Right ventricle myocardium superior (tissue), 1 donor: ENCODE data around the gene PEAK3. TPM values are rescaled to one million over a fixed set of nuclear protein-coding genes. Genes with fewer than 3 reads are reported as not detected.
A peak's percentile ranks its signal among the peaks of the same experiment; 100 is the strongest.
"Not testable (repeated sequence)": the region's sequence is repeated elsewhere in the genome, so short reads cannot be mapped to it uniquely, and the experiment has no call there.

Source experiments
- ATAC-seq: fragments of 200-7000 bp; cut with Tn5 transposase; one replicate; pipeline ENCODE4 v1.9.1; 2020; ENCODE audit warnings: mild to moderate bottlenecking; ENCODE audit not compliant: poor library complexity
- DNase-seq: peaks from one replicate; pipeline ENCODE4 v3.0.0-alpha.2; 2020
- intact Hi-C: fragments of 100-400 bp; cut with DNase I; formaldehyde crosslinking; loops from one replicate; pipeline ENCODE4 v1.11.2; 2022
- total RNA-seq: library from RNA; stranded (reverse); fragmentation: NEBNext Ultra II Directional; extraction: Animal tissue kit (Norgen Biotek cat#: 25700); gene quantifications from one replicate; pipeline ENCODE4 v1.2.1, GENCODE V29; 2021
- donor health status: DM: no; HTN: yes; CAD: no; lungs with severe emphysema.

The PEAK3 gene
- total RNA-seq, 1 donor from 2014 or later, result 0.70 TPM

DNA sequence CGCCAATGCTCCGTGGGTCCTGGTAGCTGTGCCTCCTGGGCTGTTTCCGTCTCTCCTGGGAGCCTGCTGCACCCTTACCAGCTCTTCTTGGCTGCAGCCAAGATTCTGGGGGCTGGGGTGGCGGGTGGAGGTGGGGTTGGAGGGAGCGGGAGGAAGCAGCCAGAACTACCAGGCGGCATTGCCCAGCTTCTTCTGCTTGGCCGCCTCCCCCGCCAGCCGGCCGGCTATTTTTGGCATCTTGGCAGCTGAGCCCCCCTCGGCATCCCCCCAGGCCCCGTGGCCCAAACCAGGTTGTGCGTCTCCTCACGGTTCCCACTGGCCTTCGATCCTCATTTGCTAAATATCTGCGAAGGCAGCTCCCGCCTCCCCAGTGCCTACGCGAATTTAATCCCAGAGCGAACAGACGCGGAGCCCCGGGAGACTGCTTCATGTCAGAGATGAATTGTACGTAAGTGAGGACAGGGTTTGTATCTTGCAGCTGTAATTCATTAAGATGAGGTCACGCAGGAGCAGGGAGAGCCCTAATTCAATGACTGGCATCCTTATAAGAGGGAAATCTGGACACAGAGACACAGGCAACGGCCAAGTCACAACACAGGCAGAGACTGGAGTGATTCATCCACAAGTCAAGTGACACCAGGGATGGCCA, 12.8 kb upstream of the PEAK3 start:
- intact Hi-C loops, result no loop called here
- ATAC-seq (peak; percentile 80), DNase-seq (peak; percentile 55)

DNA sequence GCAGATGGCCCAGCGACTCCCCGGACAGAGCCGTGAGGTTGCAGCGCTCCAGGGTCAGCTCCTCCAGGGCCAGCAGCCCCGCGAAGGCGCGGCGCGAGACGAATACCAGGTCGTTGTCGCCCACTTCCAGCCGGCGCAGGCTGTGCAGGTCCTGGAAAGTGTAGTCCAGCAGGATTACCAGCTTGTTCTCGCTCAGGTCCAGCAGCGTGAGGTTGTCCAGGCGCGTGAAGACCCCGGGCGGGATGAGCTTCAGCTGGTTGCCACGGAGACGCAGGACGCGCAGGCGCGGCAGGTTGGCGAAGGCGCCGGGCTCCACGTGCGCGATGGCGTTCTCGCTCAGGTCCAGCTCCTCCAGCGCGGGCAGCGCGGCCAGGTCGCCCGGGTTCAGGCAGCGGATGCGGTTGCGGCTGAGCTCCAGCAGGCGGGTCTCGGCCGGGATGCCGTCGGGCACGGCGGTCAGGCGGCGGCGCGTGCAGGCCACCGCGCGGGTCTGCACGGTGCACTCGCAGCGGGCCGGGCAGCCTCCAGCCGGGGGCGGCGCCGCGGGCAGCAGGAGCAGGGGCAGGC, 9.3 kb upstream of the PEAK3 start:
- DNase-seq, result no peak
- intact Hi-C loops, result no loop called here
- no peak for ATAC-seq

DNA sequence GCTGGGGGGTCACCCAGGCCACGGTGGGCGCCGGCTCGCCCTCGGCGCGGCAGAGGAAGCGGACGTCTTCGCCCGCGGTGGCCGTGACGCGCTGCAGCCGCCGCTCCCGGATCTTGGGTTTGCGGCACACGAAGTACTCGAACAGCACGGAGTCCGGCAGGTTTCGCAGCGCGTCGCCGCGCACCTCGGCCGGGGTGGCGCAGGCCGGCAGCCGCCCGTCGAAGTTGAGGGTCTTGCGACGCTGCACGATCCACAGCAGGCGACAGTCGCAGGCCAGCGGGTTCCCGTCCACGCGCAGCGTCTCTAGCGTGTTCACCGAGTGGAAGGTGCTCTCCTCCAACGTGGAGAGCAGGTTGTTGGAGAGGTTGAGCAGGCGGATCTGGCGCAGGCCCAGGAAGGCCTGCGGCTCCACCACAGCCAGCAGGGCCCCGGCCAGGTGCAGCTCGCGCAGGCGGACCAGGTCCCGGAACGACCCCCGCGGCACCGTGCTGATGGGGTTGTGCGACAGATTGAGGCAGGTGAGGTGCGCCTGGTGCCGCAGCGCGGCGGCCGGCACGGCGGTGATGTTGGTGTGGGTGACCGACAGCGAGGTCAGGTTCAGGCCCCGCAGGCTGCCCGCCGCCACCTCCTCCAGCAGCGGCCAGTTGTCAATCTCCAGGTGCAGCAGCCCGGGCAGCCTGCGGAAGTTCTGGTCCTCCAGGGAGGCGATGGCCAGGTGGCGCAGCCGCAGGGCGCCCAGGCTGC, 8.6 kb upstream of the PEAK3 start:
- no peak for DNase-seq
- ATAC-seq, result no peak

DNA sequence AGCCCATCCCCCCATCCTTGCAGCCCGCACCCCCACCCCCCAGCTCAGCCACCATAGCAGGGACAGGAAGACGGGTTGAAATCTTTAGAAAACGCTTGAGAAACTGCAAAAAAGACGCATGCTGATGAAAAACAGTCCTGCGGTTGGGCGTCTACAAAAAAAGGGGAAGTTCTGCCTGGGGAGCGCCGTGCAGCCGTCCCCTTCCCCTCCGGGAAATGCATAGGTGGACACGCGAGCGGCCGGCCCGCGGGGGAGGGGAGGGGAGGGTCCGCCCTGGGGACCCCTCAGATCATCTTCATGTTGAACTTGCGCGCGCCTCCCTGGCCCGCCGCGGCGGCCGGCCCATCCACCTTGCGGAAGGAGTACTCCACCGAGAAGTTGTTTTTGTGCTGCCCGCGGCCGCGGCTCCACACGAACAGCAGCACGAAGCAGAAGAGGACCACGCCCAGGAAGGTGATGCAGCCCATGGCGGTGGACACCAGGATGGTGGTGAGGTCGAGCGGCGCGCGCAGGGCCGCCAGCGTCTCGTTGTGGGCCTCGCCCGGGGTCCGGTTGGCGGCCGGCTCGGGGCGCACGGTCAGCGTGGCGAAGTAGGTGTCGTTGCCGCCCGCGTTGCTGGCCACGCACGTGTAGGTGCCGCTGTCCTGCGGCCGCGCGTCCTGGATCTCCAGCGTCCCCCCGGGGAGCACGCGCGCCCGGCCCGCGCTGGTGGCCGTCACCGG, 7.9 kb upstream of the PEAK3 start:
- ATAC-seq (peak; percentile 52), DNase-seq (peak; percentile 78)
- intact Hi-C loops, result no loop called here

More for the DNA sequence above, 8.6 kb upstream of the PEAK3 start:
- intact Hi-C loops, result no loop called here

DNA sequence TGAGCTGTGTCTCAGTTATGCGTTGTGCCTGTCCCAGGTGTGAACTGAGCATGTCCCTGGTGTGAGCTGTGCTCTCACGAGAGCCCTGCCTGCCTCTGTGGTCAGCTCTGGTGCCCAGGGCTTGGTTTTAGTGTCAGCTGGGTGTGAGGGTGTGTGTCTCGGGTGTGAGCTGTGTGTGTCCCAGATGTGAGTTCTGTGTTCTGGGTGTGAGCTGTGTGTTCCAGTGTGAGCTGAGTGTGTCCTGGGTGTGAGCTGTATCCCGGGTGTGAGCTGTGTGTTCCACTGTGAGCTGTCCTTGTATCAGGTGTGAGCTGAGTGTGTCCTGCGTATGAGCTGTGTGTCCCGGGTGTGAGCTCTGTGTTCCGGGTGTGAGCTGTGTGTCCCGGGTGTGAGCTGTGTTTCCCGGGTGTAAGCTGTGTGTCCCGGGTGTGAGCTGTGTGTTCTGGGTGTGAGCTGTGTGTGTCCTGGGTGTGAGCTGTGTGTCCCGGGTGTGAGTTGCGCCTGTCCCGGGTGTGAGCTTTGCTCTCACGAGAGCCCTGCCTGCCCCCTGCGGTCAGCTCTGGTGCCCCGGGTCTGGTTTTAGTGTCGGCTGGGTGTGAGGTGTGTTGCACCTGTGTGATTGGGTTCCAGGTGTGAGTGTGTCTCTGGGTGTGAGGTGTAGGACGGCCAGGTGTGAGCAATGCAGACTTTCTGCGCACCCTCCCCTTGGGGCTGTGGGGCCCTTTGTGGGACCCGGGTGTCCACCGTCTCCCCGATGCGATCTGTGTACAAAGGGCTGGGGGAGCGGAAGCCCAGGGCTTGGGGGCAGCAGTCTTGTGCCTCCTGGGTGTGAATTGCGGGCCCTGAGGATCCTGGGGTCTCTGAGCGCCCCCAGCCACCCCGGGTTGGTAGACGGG, 7.1 kb upstream of the PEAK3 start:
- DNase-seq, result no peak
- intact Hi-C loops, result no loop called here

DNA sequence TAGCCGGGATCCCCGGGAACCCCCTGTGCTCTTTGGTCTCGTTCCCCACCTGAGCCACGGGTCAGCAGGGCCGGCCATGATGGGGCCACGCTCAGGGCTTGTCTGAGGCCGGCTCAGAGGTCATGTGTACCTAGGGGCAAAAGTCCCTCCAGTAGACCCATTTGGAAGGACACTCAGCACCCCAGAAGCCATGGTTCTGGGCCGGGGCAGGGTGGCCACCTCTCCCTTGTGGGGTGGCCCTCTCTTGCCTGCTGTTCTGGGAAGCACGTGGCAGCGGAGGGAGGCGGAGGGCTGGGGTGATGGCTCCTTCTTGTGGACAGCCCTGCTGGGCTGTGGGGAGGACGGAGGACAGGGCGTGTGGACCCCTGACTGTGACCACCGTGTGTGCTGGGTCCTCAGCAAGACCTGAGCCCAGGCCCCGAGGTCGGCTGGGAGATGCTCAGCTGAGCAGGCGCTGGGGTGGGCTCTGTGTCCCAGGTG, 6.4 kb upstream of the PEAK3 start:
- DNase-seq, result no peak
- ATAC-seq, result no peak
- intact Hi-C loops, result no loop called here

More for the DNA sequence above, 7.1 kb upstream of the PEAK3 start:
- no peak for ATAC-seq

DNA sequence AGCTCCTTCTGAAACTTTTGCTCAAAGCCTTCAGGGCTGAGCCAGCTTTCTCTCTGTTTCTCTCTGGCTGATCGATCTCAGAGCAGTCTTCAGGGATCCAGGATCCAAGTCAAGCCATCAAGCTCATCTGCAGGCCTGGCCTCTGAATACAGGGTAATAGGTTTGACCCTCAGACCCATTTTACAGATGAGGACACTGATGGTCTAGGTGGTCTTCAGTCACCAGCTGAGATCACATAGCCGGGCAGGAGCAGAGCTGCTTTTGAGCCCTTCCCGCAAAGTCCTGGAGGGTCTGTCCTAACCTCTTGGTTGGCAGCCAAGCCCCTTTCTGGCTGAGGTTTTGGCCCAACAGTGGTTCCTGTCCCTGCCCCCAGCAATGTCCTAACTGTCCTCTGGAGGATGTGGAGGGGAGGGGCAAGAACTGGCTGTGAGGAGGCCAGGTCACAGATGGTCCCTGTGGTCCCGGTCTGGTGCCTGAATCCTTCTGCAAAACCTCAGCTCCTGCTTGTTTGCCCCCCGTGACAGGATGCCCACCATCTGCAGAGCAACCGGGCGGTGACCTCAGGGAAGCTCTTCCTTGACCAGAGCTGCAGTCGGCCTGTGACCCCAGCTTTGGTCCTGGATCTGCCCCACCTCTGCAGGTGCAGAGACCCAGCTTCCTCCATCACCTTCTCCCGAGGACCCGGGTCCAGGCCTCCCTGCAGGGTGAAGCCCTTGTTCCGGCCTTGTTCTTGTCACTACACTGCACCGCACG, 5.8 kb upstream of the PEAK3 start:
- ATAC-seq (no peak), DNase-seq (no peak)
- intact Hi-C loops, result no loop called here

DNA sequence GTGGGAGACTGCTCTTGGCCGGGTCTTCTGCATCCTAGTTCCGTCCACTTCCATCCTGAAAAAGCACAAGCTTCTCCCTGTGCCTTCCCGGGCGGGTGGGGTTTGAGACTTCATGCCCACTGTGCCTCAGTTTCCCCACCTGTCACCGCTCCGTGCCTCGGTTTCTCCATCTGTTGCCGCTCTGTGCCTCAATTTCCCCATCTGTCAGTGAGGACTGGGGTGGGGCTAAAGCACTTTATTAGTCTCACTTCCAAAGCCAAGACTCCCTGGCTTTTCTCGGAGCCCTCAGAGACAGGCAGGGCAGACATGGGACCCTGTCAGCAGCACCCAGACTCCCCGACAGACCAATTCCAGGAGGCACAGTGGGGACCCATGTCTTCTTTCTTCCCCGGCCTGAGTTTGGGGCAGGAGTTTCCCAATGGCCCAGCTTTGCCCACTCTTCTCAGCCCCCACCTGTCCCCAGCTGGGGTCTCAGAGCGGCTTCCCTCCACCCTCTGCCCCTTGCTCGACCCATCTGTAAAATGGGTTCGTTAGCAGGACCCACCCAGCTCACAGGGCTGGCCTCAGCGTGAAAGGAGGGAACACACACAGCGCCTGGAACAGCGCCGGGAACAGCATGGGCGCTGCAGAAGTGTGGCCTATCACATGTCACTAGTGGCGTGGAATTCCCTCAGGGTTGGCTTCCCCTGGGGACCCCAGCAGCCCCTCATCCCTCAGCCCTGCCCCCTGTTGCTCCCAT, 4.6 kb upstream of the PEAK3 start:
- intact Hi-C loops, result no loop called here
- ATAC-seq, result no peak
- no peak for DNase-seq

DNA sequence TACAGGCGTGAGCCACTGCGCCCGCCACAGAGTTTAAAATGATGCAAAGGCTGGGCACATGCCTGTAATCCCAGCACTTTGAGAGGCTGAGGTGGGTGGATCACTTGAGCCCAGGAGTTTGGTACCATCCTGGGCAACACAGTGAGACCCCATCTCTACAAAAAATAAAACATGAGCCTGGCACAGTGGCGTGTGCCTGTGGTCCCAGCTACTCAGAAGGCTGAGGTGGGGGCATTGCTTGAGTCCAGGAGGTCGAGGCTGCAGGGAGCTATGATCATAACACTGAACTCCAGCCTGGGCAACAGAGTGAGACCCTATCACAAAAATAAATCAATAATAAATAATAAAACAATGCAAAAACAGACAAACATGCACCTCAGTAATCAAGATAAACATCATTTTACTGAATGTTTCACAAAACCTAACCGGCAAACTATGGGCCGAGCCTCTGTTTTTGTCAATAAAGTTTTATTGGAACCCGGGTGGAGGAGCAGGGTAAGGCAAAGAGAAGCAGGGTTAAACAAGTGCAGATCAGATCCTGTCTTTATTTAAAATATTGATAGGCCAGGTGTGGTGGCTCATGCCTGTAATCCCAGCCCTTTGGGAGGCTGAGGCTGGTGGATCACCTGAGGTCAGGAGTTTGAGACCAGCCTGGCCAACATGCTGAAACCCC, 2.0 kb upstream of the PEAK3 start:
- no peak for ATAC-seq
- DNase-seq, result no peak
- intact Hi-C loops, result no loop called here

DNA sequence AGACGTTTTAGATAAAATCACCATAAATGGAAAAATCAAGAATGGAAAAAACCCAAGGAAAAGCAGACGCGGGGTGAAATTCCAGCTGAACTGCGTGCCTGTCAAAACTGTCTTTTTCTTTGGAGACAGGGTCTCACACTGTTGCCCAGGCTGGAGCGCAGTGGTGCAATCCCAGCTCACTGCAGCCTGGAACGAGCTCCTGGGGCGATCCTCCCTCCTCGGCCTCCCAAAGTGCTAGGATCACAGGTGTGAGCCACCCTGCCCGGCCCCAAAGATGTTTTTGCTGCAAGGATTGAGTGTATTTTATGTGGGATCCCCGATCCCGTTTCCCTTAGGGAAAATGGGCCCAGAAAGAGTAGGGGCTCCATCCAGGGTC, 875 bp upstream of the PEAK3 start:
- DNase-seq (no peak), ATAC-seq (no peak)
- intact Hi-C loops, result no loop called here

DNA sequence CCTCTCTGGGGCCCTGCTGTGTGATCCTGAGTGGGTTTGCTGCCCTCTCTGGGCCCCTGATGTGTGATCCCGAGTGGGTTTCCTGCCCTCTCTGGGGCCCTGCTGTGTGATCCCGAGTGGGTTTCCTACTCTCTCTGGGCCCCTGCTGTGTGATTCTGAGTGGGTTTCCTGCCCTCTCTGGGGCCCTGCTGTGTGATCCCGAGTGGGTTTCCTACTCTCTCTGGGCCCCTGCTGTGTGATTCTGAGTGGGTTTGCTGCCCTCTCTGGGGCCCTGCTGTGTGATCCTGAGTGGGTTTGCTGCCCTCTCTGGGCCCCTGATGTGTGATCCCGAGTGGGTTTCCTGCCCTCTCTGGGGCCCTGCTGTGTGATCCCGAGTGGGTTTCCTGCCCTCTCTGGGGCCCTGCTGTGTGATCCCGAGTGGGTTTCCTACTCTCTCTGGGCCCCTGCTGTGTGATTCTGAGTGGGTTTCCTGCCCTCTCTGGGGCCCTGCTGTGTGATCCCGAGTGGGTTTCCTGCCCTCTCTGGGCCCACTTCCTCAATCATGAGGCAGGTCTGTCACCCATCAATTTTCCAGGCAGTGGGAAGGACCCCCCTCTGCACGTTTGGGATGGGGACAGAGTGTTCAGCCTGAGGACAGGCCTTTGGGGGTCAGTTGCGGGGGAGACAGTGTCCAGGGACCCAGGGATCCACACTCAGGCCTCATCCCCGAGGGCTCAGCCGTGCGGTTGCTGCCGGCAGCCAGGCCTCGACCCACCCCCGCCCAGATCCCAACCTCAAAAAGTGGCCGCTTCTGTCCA, 512 bp downstream of the PEAK3 start:
- intact Hi-C loops, DNase-seq: not testable (repeated sequence)
- ATAC-seq, result peak; percentile 29

DNA sequence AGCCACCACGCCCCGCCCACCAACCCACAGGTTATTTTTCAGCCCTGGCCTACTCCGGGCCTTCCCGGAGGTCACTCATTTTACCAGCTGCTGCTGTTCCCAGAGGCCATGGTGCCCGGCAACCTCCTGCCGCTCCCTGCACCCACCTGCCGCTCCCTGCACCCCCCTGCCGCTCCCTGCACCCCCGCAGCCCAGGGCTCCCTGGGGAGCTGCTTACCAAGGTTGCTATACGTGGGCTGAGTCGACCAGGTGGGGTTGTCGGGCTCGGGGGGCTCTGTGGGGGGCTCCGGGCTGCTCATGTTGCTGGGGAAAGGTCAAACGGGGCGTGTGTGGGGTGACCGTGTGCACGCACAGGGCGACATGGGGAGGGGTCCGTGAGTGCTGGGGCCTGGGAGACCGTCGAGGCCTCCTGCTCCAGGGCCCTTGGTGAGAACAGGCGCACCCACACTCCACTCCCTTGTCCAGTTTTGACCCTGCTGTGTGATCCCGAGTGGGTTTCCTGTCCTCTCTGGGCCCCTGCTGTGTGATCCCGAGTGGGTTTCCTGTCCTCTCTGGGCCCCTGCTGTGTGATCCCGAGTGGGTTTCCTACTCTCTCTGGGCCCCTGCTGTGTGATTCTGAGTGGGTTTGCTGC, 1.2 kb downstream of the PEAK3 start:
- no peak for DNase-seq
- intact Hi-C loops, result no loop called here
- ATAC-seq, result no peak

DNA sequence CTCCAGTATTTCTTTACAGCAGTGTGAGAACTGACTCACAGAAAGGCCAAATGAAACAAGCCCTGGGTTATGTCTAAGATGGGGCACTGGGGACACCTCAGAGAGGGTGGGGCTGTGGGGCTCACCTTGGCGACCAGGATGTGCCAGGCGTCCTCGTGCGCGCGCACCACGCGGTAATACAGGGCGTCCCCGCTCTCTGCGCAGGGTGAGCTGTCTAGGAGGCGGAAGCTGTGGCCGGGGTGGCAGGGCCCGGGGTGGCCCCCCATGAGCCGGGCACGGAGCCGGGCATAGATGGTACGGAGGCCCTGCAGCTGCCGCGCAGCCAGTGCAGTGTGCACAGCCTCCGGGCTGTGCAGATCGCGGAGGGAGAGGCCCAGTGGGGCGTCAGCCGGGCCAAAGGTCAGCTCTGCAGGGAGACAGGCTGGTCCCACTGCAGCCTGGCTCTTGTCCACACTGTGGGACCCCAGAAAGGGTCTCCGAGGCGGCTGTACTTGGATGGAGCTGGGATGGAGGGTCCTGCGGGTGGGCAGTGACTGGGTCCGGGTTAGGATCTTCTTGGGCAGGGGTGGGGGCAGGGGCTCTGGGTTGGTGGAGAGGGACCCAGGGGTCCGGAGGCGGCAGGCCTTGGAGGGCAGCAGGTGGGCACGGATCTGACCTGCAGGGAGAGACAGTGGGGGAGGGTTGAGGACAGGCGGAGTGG, 3.4 kb downstream of the PEAK3 start:
- no peak for DNase-seq
- intact Hi-C loops, result loop anchor here (5.0 kb wide), 1 partner anchor 39 kb away; no protein-coding TSS in a partner anchor
- no peak for ATAC-seq

DNA sequence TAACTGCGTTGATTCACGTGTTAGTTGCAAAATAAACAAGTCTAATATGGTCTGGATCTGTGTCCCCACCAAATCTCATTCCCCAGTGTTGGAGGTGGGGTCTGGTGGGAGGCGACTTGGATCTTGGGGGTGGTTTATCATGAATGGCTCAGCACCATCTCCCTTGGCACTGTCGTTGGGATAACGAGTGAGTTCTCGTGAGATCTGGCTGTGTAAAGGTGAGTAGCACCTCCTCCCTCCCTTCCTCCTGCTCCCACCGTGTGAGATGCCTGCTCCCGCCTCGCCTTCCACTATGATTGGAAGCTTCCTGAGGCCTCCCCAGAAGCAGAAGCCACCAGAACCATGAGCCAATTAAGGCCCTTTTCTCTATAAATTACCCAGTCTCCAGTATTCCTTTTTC, 4.8 kb downstream of the PEAK3 start:
- no peak for DNase-seq
- intact Hi-C loops, result loop anchor here (5.0 kb wide), 1 partner anchor 40 kb away; no protein-coding TSS in a partner anchor
- ATAC-seq, result no peak
